HG03342 (cell line): ENCODE data around the gene WNT16.
A peak's percentile ranks its signal among the peaks of the same experiment; 100 is the strongest.
"Not testable (repeated sequence)": the region's sequence is repeated elsewhere in the genome, so short reads cannot be mapped to it uniquely, and the experiment has no call there.

Experiments
- ATAC-seq: cut with Tn5 transposase; IDR thresholded peaks from one replicate; pipeline ENCODE4 v1.9.1; 2021; ENCODE audit warnings: mild to moderate bottlenecking, moderate library complexity; ENCODE audit not compliant: unreplicated experiment

WNT16 gene

DNA sequence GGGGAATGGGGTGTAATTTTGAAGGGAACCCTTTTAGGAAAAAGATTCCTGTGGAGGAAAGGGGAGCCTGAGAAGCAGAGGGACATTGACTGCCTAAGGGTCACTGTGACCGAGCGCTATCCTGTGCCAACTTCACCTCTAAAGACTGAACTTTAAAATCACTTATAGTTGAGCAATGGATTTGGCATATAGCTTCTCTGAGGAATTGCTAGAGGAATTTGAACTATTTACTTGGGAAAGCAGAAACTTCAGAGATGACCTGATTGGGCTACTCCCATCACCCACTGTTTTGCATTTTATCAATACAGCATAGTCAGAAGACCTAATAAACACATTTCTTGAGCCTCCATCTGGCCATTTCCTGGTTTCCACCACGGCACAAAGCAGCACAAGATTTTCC lies 23.7 kb upstream of the WNT16 start:
- ATAC-seq: no peak

DNA sequence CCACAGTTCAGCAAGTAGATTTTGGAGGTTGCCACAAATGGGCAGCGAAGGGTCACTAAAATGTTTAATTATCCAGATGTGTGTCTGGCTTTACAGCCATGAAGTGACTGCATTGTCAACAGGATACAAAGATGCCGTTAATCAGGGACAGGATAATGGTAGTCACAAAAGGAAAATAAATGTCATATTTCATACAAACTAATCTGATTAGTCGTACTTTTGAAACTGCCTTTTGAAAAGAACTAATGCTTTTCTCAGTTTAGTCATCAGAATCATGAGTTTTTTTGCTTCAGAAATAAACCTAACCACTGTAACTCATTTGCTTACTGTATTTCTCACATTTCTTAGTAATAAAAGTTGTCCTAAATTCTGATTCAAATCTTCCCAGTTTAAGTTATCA lies 22.2 kb upstream of the WNT16 start:
- no peak for ATAC-seq

DNA sequence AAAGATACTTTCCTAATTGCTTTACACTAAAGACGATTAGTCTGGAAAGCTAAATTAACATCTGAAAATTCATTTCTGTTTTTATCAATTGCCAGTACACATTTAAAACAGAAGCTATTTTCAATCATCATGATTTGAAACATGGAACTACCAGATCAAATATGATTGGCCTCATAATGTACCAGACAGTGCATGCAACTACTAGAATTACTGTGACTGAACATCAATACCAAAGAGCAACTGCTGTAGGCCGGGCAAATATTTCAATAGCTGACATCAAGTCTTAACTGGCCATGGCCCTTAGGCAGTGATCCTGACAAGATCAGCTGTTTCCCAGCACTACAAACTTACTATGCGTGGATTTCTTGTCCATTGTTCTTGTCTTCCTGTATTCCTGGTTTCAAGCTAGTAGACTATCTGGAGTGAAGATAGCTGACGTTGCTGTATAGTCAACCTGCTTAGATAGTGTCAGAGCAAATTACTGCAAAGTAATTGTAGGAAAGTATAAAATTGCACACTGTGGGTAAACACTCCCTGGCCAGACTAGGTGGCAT lies 21.7 kb upstream of the WNT16 start:
- ATAC-seq: no peak

DNA sequence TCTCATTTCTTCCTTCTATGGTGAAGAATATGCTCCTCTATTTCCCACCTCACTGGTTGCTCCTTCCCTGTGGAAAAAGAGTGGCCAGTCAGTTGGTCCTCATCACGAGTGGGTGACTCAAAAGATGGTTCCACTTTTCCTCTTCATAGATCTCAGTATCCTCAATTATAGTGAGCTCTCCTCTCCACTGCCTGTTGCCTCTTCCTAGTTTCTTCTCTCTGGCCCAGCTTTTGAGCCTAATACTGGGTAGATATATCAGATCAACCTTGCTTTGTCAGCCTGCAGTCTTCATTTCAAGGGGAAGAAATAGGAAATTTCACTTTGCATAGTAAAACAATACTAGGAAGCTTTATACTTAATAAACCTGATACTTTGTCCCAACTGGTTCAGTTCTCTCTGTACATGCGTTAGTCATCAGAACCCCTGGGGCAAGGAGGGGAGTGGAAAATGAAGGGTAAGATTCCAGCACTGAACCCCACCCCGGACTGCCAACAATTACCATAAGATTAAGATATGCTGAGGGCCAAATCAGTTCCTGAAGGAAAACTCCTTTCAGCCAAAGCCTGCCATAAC lies 15.5 kb upstream of the WNT16 start:
- peak; percentile 4 for ATAC-seq

DNA sequence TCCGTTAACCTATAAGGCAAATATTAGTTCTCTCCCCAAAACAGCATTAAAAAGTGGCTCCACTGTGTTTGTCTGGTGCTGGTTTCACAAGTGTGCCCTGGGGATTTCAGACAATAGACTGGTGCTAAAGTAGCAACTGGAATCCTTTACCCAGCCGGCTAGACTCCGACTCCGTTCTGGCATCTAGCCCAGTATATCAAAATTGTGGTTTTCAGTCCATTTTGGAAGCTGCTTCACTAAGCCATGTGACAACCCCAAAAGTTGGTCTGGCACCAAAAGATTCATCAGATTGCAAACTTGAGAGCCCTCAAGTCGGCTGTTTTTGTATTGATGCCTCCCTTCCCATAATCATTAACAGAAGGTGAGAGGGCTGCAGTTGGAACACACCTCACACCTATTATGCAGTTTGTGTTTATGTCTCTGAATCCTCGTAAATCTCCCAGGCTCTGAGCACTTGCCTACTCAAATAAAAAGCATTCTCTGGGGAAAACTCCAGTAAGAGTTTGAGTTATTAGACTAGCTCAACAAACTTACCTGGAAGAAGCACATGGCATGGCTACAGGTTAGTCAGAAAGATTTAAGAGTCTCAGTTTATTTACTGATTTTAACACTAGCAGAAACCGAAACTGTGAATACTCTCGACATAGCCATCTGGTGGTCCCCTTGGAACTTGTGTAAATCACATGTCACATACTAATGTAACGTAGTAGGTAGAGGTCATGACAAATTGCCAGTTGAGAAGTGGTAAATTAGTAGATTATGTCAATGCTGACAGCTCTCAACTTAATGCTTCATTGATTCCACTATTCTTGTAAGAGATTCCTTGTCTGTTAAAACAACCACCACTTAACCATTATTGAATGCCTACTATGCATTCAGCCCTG lies 14.8 kb upstream of the WNT16 start:
- ATAC-seq: peak; percentile 89

DNA sequence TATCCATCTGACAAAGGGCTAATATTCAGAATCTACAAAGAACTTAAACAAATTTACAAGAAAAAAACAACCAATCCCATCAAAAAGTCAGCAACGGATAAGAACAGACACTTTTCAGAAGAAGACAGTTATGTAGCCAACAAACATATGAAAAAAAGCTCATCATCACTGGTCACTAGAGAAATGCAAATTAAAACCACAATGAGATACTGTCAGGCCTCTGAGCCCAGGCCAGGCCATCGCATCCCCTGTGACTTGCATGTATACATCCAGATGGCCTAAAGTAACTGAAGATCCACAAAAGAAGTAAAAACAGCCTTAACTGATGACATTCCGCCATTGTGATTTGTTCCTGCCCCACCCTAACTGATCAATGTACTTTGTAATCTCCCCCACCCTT lies 13.6 kb upstream of the WNT16 start:
- not testable (repeated sequence) for ATAC-seq

DNA sequence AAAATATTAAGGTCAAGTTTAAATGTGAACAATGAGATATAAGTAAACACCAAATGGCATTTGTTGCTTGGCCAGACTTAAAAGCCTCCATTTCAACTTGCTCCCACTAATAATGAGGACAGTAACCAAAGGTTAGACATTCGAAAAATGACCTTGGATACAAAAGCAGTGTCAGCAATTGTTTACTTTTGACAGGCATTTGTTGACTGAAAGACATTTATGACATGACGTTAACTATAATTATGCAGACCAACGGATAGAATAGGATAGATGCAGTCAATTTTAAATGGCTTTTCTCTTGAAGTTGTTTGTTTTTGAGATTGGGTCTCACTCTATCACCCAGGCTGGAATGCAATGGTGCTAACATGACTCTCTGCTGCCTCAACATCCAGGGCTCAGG lies 6.3 kb upstream of the WNT16 start:
- ATAC-seq: no peak

DNA sequence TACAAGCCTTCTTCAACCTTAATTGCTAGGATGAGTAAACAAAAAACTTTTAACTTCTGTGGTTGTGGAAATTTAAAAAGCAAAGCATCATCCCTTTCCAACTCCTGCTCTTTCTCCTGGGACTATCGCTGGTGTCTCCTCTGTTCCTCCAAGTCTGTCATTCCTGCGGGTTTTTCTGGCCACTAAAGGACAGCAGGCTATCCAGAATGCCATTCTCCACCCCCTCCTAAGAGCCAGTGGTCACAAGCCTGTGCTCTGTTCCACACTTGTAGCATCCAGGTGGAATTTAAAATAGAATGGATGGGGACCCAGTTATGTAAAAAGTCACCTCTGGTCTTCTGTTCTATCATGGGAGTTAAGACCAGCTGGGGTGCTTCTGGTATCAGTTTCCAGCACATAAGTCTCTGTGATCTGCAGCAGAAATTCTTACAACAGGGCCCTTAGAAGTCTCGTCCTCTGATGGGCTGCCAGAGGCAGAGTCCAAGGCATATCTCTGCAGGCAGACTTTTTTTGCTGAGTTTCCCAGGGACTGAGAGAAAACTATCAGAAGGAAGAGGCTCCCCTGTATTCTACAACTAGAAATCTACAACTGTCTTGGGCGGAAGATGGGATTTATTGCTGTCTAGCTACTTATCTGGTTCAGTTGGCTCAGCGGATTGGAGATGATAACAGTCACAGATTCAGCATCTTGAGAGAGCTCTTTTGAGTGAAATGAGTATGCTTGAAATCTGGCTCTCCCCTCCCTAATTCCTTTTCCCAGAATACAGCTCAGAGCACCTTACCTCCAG lies 5.1 kb upstream of the WNT16 start:
- ATAC-seq: no peak

DNA sequence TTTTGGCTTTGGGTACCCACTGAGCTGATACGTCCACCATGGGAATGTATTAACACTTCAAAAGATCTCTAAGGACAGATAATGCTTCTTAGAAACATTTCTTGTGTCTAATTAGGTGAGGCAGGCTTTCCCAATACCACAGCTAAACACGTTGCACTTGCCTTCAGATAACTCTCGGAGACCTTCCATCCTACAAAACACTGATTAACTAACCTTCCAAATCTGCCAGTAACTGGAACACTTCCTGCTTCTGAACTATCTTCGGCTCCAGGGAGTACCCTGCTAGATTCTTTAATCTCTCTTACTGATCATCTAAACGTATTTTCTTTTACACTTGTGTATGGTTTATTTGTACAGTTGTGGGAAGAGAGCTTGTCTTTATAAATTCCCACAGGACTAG lies 1.1 kb upstream of the WNT16 start:
- no peak for ATAC-seq

DNA sequence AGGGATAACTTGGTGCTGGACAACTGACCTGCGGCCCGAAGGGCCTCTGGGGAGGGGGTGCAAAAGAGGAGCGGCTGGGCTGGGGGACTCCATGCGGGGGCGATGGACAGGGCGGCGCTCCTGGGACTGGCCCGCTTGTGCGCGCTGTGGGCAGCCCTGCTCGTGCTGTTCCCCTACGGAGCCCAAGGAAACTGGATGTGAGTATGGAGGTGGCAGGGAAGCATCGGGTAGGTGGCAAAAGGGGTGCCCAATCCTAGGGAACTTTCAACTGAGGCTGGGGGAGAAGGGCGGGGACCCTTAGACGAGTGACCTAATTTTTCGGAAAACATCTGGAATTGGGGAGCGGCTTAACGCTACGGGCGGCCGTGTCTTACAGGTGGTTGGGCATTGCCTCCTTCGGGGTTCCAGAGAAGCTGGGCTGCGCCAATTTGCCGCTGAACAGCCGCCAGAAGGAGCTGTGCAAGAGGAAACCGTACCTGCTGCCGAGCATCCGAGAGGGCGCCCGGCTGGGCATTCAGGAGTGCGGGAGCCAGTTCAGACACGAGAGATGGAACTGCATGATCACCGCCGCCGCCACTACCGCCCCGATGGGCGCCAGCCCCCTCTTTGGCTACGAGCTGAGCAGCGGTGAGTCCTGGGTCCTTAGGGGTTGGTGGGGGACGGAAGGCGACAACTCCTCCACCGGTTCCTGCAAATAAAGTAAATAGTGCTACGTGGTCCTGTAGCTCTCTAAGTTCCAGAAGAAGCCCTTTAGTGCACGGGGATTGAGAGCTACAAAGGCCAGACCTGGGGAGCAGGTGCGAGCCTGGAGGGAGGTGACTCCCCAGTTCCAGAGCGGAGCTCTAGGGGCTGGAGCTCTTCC lies 622 bp downstream of the WNT16 start:
- peak; percentile 69 for ATAC-seq

DNA sequence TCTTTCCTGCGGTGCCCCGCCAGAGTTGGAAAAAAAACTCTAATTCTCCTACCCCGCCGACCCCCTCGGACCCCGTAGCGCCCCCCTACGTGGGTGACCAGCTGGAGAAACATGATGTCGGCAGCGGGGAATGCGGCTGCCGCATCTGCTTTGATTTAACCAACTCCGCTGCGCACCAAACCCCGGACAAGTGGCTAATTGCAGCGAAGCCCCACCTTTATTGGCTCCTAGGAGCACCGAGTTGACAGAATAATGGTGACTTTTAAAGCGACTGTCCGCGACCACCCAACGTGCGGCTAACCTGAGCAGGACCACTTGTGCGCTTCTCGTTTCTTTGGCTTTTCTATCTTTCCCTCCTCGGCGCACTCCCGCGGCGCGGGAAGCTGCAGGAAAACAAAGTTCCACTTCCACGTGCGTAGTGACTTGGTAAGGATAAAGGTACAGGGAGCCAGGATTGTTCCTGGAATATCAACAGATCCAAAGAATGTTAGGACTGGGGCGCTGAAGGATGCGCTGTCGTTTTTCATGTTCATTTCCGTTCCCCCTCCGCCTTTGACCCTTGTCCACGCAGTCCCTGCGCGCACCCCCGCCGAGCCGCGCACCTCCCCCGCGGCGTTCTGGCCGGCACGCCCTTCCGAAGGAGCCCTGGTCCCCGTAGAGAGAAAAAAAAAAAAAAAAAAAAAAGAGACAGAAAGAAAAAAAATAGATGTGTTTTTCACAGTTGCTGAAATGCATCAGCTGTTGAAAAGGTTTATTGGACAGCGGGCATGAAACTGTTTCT lies 1.4 kb downstream of the WNT16 start:
- ATAC-seq: peak; percentile 45

DNA sequence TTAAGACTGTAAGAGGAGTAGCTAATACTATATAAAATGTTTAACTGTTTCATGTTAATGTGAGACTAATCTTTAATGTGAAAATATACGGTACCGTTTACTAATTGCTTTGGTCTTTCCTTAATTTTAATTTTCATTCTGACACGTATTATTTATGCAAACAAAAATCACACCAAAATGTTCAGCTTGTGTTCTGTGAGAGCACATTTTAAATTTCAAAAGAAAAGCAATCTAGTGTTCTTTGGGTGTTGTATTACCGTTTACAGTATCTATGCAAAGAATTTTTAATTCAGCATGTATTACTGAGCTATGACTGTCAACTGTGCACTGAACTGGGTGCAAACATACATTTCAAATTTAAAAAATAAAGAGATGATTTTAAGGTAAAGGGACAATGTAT lies 2.2 kb downstream of the WNT16 start:
- no peak for ATAC-seq

DNA sequence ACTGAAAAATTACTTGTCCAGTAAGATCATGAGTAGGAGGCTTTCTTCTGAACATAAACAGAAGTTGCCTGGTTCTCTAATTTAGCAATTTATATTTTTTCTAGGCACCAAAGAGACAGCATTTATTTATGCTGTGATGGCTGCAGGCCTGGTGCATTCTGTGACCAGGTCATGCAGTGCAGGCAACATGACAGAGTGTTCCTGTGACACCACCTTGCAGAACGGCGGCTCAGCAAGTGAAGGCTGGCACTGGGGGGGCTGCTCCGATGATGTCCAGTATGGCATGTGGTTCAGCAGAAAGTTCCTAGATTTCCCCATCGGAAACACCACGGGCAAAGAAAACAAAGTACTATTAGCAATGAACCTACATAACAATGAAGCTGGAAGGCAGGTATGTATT lies 2.8 kb downstream of the WNT16 start:
- ATAC-seq: no peak

DNA sequence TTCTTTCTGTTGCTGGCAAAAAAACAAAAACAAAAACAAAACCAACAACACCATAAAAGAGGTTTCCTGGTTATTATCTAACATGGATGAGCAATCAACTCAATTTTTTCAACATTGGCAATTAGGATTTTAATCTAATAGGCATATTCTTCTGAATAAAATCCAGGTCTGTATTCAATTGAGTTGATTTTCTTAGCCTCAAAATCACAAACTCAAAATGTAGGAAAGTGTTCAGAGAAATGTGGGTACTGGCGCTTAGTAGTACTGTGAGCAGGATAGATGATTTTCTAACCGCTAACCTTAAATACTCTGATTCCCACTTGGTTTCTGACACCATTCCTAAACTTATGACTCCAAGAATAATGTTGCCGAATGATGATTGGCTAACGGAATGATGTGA lies 5.6 kb downstream of the WNT16 start:
- no peak for ATAC-seq

DNA sequence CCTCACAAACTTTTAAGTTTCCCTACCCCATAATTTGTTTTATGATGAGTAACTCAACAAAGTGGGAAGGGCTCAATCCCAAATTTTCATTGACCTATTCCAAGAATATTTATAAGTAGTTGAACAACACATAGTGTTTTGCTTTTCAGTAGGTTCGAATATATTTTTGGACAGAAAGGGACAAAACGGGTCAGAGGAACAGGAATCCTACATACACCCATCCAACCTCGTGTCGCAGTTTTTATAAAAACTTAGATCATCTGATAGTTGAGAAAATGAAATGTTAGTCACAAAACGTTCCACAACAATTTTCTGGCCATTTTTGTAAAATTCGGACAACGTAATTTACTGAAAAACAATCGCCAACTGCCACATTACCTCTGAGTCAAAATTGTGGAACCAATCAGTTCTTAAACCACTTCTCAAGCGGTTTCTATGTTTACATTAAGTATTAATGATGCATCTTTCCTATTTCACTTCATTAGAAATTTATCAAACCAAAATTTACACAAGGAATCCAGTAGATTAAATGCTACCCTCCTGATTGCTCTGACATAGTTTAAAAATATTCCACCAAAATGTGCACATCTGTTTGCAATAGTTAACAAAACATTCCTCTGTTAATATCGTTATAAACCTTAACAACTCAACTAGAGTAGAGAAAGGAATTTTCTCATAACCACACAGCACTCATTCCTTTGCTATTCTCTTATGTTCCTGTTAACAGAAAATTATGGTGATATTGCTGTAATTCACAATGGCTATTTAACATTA lies 6.3 kb downstream of the WNT16 start:
- ATAC-seq: no peak

DNA sequence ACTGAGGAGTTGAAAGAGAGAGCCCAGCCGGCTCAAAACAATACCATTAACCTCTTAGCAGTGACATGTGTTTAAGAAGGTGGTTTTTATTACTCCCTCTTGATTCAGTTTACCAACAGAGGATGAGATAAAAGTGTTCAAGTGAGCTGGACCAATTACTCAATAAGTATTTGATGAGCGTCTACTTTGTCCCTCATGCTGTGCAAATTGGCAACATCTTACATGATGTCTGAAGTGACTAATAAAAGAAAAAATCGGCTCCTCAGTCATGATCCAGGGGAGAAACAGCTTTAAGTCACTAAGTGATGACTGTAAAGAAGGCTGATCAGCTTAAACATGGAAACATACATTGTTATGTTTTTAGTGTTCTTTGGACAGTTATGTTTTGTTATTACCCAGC lies 7.8 kb downstream of the WNT16 start:
- ATAC-seq: no peak

DNA sequence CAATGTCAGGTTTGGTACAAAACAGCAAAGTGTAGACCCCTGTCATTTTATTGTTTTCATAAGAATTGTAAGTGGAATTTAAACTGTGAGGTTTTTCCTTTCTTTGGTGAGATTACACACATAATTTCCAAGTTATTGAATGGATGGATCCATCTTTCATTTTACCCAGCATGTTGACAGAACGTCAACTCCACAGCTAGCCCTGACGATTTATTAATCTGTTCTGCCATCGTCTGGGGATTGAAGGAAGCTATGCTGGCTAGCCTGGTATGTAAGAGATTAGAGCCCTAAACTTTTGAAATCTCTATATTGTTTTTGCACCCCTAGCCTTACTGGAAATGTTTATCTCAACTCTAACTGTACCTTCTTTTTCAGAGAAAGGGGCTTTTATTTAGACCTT lies 8.6 kb downstream of the WNT16 start:
- ATAC-seq: no peak

DNA sequence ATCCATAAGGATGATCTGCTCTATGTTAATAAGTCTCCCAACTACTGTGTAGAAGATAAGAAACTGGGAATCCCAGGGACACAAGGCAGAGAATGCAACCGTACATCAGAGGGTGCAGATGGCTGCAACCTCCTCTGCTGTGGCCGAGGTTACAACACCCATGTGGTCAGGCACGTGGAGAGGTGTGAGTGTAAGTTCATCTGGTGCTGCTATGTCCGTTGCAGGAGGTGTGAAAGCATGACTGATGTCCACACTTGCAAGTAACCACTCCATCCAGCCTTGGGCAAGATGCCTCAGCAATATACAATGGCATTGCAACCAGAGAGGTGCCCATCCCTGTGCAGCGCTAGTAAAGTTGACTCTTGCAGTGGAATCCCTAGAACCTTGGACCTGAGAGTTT lies 10.3 kb downstream of the WNT16 start:
- no peak for ATAC-seq

DNA sequence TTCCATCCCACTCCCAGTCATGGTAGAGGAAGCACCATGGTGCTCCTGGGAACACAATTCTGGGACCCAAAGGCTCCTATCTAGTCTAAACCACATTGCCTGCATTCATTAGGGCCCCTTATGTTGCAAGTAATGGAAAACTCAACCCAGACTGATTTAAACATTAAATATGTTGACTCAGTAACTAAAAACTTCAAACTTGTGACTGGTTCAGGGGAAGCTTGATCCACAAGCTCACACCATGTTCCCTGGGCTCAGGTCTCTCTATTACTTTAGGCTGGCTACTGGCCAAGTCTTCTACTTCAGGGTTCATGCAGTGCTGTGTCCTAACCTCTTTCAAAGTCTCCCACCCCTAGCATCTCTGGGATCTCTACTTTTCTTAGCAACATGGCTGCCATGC lies 13.1 kb downstream of the WNT16 start:
- no peak for ATAC-seq
